ENCODE data around the gene CSTB.

Gene CSTB

GRCh38 chr21:43739621-43740435 is 36.3 kb downstream of the CSTB start:
- in situ Hi-C loops (cut with MboI; ENCODE audit: low pct_unique_long_range_greater_than_20kb, low sequenced_read_pairs), result loop anchor here (25.0 kb wide), 1 partner anchor 722 kb away; the partner anchor contains the start of gene LRRC3
- no peak for DNase-seq

- in situ Hi-C loops (cut with MboI; ENCODE audit: low pct_unique_long_range_greater_than_20kb, low sequenced_read_pairs), result loop anchor here (25.0 kb wide), 1 partner anchor 725 kb away; the partner anchor contains the start of gene LRRC3
- no peak for DNase-seq
Observed at GRCh38 chr21:43737158-43737950, 38.8 kb downstream of the CSTB start.

GRCh38 chr21:43736224-43736883 is 39.8 kb downstream of the CSTB start:
- in situ Hi-C loops (cut with MboI; ENCODE audit: low pct_unique_long_range_greater_than_20kb, low sequenced_read_pairs), result loop anchor here (25.0 kb wide), 1 partner anchor 726 kb away; the partner anchor contains the start of gene LRRC3
- no peak for DNase-seq

DNA sequence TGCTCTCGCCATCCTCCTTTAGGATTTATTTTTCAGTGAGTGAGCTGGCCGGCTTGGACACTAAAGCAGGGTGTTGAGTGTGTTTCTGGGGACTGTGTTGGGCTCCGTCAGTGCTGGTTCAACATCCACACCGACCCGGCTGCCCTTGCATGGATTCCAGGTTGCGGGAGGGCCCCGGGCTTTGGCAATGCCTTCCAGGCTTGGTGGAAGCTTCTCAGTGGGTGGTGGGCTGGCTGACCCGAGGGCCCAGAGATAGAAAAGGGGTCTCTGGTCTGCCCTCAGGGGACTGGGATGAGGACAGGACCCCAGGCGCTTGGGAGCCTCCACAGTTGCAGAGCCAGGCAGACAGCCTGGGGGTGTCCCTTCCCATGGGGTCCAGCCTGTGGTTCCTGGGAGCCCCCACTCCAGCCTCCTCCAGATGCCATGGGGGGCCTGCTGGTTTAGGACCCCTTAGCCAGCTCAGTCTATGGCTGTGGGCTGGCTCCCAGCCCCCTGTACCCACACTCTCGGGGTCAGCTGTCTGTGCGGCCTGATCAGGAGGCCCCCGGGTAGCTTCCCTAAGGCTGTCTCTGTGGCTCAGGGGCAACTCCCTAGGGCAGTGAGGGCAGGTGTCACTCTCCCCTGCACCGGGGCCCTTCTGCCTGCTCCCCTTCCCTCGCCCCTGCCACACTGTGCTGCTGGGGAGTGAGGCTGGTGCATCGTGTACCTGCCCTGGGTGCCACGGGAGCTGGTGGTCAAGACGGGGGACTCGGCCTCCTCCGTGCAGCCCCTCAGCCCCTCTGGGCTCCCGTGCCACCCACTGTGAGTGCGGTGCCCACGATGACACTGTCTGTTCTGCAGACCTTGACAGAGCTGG is 40.6 kb downstream of the CSTB start:
- DNase-seq, result no peak
- in situ Hi-C loops (cut with MboI; ENCODE audit: low pct_unique_long_range_greater_than_20kb, low sequenced_read_pairs), result loop anchor here (25.0 kb wide), 1 partner anchor 727 kb away; the partner anchor contains the start of gene LRRC3

GRCh38 chr21:43734928-43735229 is 41.2 kb downstream of the CSTB start:
- in situ Hi-C loops (cut with MboI; ENCODE audit: low pct_unique_long_range_greater_than_20kb, low sequenced_read_pairs), result loop anchor here (25.0 kb wide), 1 partner anchor 727 kb away; the partner anchor contains the start of gene LRRC3
- DNase-seq, result no peak

- in situ Hi-C loops (cut with MboI; ENCODE audit: low pct_unique_long_range_greater_than_20kb, low sequenced_read_pairs), result loop anchor here (25.0 kb wide), 1 partner anchor 728 kb away; the partner anchor contains the start of gene LRRC3
- DNase-seq, result no peak
Observed at GRCh38 chr21:43734131-43734927, 41.8 kb downstream of the CSTB start.

GRCh38 chr21:43733529-43734071 is 42.5 kb downstream of the CSTB start:
- DNase-seq, result no peak
- in situ Hi-C loops (cut with MboI; ENCODE audit: low pct_unique_long_range_greater_than_20kb, low sequenced_read_pairs), result loop anchor here (25.0 kb wide), 1 partner anchor 729 kb away; the partner anchor contains the start of gene LRRC3

- no peak for DNase-seq
- in situ Hi-C loops (cut with MboI; ENCODE audit: low pct_unique_long_range_greater_than_20kb, low sequenced_read_pairs), result loop anchor here (25.0 kb wide), 1 partner anchor 729 kb away; the partner anchor contains the start of gene LRRC3
Observed at GRCh38 chr21:43733060-43733459, 43.0 kb downstream of the CSTB start.

DNA sequence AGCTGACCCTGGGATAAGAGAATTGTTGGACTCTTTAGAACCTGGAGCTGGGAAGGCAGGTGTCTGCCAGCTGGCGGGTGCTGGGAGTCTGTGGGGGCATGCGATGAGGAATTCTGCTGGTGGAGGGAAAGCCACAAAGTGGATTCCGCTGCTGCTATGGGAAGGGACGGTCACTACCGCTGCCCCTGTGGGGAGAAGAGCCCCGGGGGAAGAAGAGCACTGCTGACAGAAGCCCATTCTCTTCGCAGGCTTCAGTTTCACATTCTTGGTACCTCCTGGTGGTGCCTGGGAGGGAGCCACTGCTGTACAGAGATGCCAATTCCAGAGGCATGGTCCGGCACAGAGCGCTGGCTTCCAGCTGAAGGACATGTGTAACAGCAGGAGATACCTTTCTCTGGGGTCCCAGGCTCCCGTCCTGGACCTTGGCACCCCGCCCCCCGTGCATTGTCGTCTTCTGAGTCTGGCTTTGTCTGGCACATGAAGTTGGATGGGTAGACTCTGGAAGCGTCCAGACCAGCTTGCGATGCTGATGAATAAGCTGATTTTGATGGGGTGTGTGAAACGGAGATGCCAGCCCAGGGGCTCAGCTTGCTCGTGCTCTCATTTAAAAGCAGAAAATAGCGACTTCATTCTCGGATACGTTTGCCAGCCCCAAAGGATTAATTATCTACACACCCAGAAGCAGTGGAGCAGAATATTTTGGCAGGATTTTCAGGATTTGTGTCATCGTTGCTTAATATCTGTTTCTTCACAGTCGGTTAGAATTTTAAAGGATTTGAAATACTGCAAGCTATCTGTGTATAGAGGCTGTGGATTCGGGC is 44.0 kb downstream of the CSTB start:
- no peak for DNase-seq
- in situ Hi-C loops (cut with MboI; ENCODE audit: low pct_unique_long_range_greater_than_20kb, low sequenced_read_pairs), result loop anchor here (25.0 kb wide), 1 partner anchor 730 kb away; the partner anchor contains the start of gene LRRC3

- in situ Hi-C loops (cut with MboI; ENCODE audit: low pct_unique_long_range_greater_than_20kb, low sequenced_read_pairs), result loop anchor here (25.0 kb wide), 1 partner anchor 731 kb away; the partner anchor contains the start of gene LRRC3
- DNase-seq, result no peak
Observed at GRCh38 chr21:43731476-43731875, 44.6 kb downstream of the CSTB start.

DNA sequence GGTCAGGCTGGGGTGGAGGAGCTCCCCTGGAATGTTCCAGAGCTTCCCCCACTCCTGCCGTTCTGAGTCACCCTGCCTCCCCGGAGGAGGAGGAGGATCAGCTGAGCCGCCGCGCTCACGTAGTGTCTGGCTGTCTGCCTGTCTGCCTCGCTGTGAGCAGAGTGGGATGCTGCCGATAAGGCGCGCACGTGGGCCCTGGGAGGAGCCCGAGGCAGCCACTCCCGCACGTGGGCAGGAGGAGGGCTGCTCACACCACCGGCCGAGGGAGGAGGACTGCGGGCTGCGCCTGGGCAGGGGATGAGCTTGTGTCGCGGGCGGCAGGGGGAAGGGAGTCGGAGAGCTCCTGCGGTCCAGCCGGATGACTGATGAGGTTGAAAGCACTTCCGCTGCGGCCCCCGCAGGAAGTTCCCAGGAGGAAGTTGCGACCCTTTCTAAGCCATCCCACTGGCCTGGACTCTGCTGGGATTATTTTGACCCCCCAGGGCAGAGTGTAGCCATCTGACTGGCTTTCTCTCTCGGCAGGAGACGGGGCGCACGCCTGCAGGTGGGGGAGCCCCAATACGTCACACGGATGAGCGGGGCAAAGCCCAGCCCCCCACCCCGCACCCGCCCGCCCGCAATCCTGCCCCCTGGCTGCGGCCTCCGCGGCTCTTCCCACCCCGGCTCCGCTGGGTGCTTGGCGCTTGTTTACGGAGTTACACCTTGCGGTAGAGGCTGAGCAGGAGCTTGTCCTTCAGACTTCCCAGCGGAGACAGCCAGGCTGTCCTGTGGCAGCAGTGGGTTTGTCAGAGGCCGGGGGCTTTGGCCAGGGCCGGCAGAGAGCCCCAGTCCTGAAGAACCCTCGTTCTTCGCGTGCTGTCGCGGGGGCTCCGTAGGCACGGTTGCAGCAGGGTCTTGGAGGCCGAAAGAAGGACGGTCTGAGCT is 47.4 kb downstream of the CSTB start:
- in situ Hi-C loops (cut with MboI; ENCODE audit: low pct_unique_long_range_greater_than_20kb, low sequenced_read_pairs), result loop anchor here (25.0 kb wide), 1 partner anchor 734 kb away; the partner anchor contains the start of gene LRRC3

GRCh38 chr21:43728154-43728466 is 48.0 kb downstream of the CSTB start:
- DNase-seq, result no peak
- in situ Hi-C loops (cut with MboI; ENCODE audit: low pct_unique_long_range_greater_than_20kb, low sequenced_read_pairs), result loop anchor here (25.0 kb wide), 1 partner anchor 734 kb away; the partner anchor contains the start of gene LRRC3

More for the DNA sequence above, 47.4 kb downstream of the CSTB start:
- peak; percentile 95 for DNase-seq

GRCh38 chr21:43727519-43728153 is 48.5 kb downstream of the CSTB start:
- in situ Hi-C loops (cut with MboI; ENCODE audit: low pct_unique_long_range_greater_than_20kb, low sequenced_read_pairs), result loop anchor here (25.0 kb wide), 1 partner anchor 735 kb away; the partner anchor contains the start of gene LRRC3
- DNase-seq, result peak; percentile 49

- in situ Hi-C loops (cut with MboI; ENCODE audit: low pct_unique_long_range_greater_than_20kb, low sequenced_read_pairs), result loop anchor here (25.0 kb wide), 1 partner anchor 735 kb away; the partner anchor contains the start of gene LRRC3
- DNase-seq, result peak; percentile 64
Observed at GRCh38 chr21:43726686-43727518, 49.2 kb downstream of the CSTB start.

Data from KBM-7 (cell line).